K562 (cell line): Measurements from ENCODE around the gene FOXS1. TPM values are rescaled to one million over a fixed set of nuclear protein-coding genes. Genes with fewer than 3 reads are reported as not detected.

Experiments
- FUS ChIP-seq: fragments of 200-400 bp; formaldehyde crosslinking; optimal IDR thresholded peaks from 2 replicates; pipeline ENCODE3; 2017; ENCODE audit warnings: low read depth, low read length
- HMGN3 ChIP-seq: IDR thresholded peaks from 2 replicates; pipeline ENCODE4 v1.6.1; 2011; ENCODE audit warnings: borderline replicate concordance, low read depth, mild to moderate bottlenecking, mixed read lengths, low read length; ENCODE audit not compliant: insufficient read length; ENCODE audit errors: extremely low read depth
- MAFG ChIP-seq: fragments of 450-650 bp; conservative IDR thresholded peaks from 2 replicates; pipeline ENCODE4 v1.6.1; 2016; ENCODE audit warnings: missing genetic modification characterization, missing compliant biosample characterization
- NFIC ChIP-seq: fragments of 450-650 bp; IDR thresholded peaks from 2 replicates; pipeline ENCODE4 v1.6.1; 2017; ENCODE audit warnings: mild to moderate bottlenecking, inconsistent platforms
- POLR2AphosphoS5 ChIP-seq: IDR thresholded peaks from 2 replicates; pipeline ENCODE4 v1.6.1; 2011; ENCODE audit warnings: mild to moderate bottlenecking, low read depth, low read length, moderate library complexity; ENCODE audit not compliant: control insufficient read depth, insufficient read depth
- RFX1 ChIP-seq: fragments of 450-650 bp; IDR thresholded peaks from 2 replicates; pipeline ENCODE4 v1.6.1; 2016; ENCODE audit warnings: mild to moderate bottlenecking, moderate library complexity
- SNIP1 ChIP-seq: fragments of 450-650 bp; IDR thresholded peaks from 2 replicates; pipeline ENCODE4 v1.7.1; 2017; ENCODE audit warnings: low read depth, mild to moderate bottlenecking
- SUPT5H ChIP-seq: fragments of 450-650 bp; IDR thresholded peaks from 2 replicates; pipeline ENCODE4 v1.6.1; 2016
- polyA plus RNA-seq, 8 experiments: library from polyadenylated mRNA; depleted of rRNA in 4 of 8; stranded (reverse) in 5 of 8; unstranded in 3 of 8; fragments of >200 nt; fragmentation: Nextera tagmentation in 2 of 8; fragmentation: Illumina TruSeq in 1 of 8; extraction: Ambion mirVana in 2 of 8; extraction: Trizol in 1 of 8; gene quantifications; 2 replicates each; pipeline versions ENCODE4 v1.2.1 to v1.2.3, GENCODE V29; 2011 to 2014; ENCODE audit warnings: inconsistent platforms in 1 of 8, missing spikeins in 1 of 8
- total RNA-seq, 7 experiments: library from RNA; depleted of rRNA in 6 of 7; stranded (reverse); fragments of >200 nt in 6 of 7; fragmentation: Illumina TruSeq in 2 of 7; extraction: Trizol in 2 of 7; gene quantifications; 2 replicates each; pipeline versions ENCODE4 v1.2.1 to v1.2.3, GENCODE V29; 2011 to 2021; ENCODE audit warnings: low replicate concordance in 1 of 7
- TF ChIP-seq, protein P1 (sequence below), 3 experiments: IDR thresholded peaks in 2 of 3; conservative IDR thresholded peaks in 1 of 3; 2 replicates each; pipeline ENCODE4 v1.5.1; 2011 to 2012; ENCODE audit warnings: low read length in 3 of 3, mild to moderate bottlenecking in 3 of 3, control low read depth in 2 of 3, improper control_type of control experiment in 1 of 3, inconsistent platforms in 1 of 3, low read depth in 1 of 3, mixed read lengths in 1 of 3, moderate library complexity in 1 of 3; ENCODE audit not compliant: insufficient read depth in 2 of 3
- TF ChIP-seq, protein P2 (sequence below), 2 experiments: fragments of 450-650 bp in 1 of 2; sonication (generic) in 1 of 2; formaldehyde crosslinking in 1 of 2; IDR thresholded peaks; 2 replicates each; pipeline versions ENCODE4 v1.7.1 to v1.9.0; 2016 to 2022; ENCODE audit warnings: inconsistent platforms in 1 of 2, mild to moderate bottlenecking in 1 of 2, missing genetic modification reagents in 1 of 2
- TF ChIP-seq, protein P3 (sequence below): fragments of 250-450 bp; sonication (Bioruptor Pico); IDR thresholded peaks from 2 replicates; pipeline ENCODE4 v1.8.0; 2021; ENCODE audit warnings: borderline replicate concordance, mild to moderate bottlenecking, moderate library complexity; ENCODE audit not compliant: poor library complexity, severe bottlenecking

FOXS1 gene
- total and polyA plus RNA-seq, 9 of the 15 experiments (the other 6 are each of a cell fraction or from before 2014, with no cell fraction given) = not detected

DNA sequence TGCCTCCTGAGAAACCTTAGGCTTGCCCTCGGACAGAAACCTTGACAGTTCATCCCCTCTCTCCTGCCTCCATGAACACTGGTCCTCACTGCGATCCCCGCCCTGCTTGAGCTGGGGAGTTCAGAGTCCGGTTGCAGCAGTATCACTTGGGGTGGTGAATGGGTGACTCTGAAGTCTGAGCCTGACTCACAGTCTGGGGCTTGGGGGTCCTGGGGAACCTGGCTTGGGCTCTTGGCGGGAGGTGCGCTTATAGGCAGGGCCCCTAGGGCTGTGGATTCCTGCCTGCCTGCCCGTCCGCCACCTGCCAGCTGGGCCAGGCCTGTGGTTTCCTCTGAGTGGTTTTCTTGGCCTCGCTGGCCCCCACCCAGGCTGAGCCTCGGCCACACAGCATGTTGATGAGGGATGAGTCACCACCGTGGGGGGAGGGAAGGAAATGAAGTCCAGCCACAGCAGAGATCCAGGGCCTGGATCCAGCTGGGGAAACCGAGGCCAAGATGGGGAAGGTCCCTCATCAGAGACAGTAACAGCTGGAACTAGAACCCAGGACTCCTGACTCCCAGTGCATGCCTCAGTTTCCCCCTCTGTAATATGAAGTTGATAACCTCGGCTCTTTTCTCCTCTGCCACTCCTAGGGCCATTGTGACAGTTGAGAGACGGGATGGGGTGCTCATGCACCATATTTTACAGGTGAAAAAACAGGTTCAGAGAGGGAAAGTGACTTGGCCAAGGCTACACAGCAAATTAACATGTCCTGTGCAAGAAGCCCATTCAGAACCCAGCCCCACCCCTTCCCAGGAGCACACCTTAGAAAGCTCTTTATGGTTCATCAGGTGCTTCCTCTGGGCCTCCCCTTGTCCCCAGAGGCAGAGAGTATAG lies 9.2 kb downstream of the FOXS1 start (continued):
- TF ChIP-seq, protein P1, sequence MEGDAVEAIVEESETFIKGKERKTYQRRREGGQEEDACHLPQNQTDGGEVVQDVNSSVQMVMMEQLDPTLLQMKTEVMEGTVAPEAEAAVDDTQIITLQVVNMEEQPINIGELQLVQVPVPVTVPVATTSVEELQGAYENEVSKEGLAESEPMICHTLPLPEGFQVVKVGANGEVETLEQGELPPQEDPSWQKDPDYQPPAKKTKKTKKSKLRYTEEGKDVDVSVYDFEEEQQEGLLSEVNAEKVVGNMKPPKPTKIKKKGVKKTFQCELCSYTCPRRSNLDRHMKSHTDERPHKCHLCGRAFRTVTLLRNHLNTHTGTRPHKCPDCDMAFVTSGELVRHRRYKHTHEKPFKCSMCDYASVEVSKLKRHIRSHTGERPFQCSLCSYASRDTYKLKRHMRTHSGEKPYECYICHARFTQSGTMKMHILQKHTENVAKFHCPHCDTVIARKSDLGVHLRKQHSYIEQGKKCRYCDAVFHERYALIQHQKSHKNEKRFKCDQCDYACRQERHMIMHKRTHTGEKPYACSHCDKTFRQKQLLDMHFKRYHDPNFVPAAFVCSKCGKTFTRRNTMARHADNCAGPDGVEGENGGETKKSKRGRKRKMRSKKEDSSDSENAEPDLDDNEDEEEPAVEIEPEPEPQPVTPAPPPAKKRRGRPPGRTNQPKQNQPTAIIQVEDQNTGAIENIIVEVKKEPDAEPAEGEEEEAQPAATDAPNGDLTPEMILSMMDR (IDR thresholded peaks at IDR 0.05 in 2 of 3, conservative IDR thresholded peaks at IDR 0.05 in 1 of 3; ENCODE audit: insufficient read depth in 2 of 3, low read depth in 1 of 3, low read length in 3 of 3) = no peak
- TF ChIP-seq MAFG (tag) = no peak
- no peak for TF ChIP-seq SUPT5H
- TF ChIP-seq HMGN3 = peak; percentile 38
- TF ChIP-seq NFIC = peak; percentile 67
- TF ChIP-seq, protein P2, sequence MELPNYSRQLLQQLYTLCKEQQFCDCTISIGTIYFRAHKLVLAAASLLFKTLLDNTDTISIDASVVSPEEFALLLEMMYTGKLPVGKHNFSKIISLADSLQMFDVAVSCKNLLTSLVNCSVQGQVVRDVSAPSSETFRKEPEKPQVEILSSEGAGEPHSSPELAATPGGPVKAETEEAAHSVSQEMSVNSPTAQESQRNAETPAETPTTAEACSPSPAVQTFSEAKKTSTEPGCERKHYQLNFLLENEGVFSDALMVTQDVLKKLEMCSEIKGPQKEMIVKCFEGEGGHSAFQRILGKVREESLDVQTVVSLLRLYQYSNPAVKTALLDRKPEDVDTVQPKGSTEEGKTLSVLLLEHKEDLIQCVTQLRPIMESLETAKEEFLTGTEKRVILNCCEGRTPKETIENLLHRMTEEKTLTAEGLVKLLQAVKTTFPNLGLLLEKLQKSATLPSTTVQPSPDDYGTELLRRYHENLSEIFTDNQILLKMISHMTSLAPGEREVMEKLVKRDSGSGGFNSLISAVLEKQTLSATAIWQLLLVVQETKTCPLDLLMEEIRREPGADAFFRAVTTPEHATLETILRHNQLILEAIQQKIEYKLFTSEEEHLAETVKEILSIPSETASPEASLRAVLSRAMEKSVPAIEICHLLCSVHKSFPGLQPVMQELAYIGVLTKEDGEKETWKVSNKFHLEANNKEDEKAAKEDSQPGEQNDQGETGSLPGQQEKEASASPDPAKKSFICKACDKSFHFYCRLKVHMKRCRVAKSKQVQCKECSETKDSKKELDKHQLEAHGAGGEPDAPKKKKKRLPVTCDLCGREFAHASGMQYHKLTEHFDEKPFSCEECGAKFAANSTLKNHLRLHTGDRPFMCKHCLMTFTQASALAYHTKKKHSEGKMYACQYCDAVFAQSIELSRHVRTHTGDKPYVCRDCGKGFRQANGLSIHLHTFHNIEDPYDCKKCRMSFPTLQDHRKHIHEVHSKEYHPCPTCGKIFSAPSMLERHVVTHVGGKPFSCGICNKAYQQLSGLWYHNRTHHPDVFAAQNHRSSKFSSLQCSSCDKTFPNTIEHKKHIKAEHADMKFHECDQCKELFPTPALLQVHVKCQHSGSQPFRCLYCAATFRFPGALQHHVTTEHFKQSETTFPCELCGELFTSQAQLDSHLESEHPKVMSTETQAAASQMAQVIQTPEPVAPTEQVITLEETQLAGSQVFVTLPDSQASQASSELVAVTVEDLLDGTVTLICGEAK (IDR thresholded peaks at IDR 0.05) = no peak
- TF ChIP-seq, protein P2 (CRISPR knock-in tag; IDR thresholded peaks at IDR 0.05) = no peak
- no peak for TF ChIP-seq POLR2AphosphoS5
- no peak for TF ChIP-seq RFX1
- TF ChIP-seq, protein P3, sequence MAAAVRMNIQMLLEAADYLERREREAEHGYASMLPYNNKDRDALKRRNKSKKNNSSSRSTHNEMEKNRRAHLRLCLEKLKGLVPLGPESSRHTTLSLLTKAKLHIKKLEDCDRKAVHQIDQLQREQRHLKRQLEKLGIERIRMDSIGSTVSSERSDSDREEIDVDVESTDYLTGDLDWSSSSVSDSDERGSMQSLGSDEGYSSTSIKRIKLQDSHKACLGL (CRISPR knock-in tag) = no peak
- no peak for TF ChIP-seq SNIP1
- TF ChIP-seq FUS = no peak
